ENCODE data around the gene WBP2. TPM values are rescaled to one million over a fixed set of nuclear protein-coding genes. Genes with fewer than 3 reads are reported as not detected.

The WBP2 gene
- total RNA-seq, 2 donors from 2014 or later: 44.2 to 49.5 TPM

- peak; percentile 73 for ATAC-seq
Observed at GRCh38 chr17:75827308-75828075, 27.6 kb downstream of the WBP2 start.

DNA sequence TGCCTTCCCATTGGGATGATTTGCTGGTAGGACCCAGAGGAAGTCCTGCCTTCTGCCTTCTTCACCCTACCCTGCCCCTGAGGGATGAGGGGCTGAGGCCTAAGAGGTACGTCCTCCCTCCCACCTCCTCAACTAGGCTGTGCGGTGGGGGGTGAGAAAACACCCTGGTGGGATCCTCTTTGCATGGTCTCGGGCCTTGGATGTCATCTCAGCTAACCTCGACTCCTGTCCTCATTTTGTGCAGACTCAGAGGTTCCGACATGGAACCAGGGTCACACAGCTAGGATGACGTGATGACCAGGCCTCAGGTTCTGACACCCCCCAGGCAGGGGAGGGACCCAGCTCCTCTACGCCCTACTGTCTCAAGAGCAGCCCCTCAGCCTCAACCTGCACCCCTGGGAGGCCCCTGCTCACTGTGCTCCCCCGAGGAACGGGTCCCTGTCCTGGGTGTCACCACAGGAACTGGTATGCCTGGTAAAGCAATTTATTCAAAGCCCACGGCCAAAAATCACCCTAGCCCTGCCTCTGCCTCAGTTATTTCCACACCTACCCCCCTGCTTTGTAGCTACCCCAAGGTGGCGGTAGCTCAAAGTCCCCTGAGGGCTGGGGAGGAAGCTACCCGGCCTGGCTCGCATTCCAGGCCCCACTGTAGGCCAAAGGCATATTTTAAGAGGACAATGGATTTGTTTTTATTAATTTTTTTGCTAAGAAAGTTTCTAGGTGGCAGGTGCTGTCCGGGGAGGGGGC, 28.4 kb downstream of the WBP2 start:
- H3K27me3 ChIP-seq: no peaks in the 10 kb centered on the region
- no peak for ATAC-seq
- DNase-seq: no peak
- WGBS, 2 donors: 61 to 70% methylated on average over 11 to 13 of the region's 14 CpGs
- no peaks in the 10 kb centered on the region for H3K9me3 ChIP-seq
- no peak overlapping the region for H3K4me3 ChIP-seq
- H3K4me1 ChIP-seq: peaks cover 36% of the 10 kb centered on the region
- TF ChIP-seq CTCF (IDR thresholded peaks at IDR 0.05) (no peak), POLR2A (IDR thresholded peaks at IDR 0.05) (no peak)
- intact Hi-C loops (cut with DNase I): no loop called here
- peak overlapping the region in 3 of 4 donors; percentile 44 to 72 (median 58) for H3K27ac ChIP-seq
- H3K36me3 ChIP-seq (replicated peaks in 1 of 2; ENCODE audit: insufficient read depth in 1 of 2, low read depth in 2 of 2): no peaks in the 10 kb centered on the region

More at GRCh38 chr17:75827308-75828075, 27.6 kb downstream of the WBP2 start:
- H3K4me1 ChIP-seq: peaks cover 28% of the 10 kb centered on the region
- WGBS, 2 donors: 24 to 80% methylated on average over 2 to 21 of the region's 21 CpGs
- H3K27ac ChIP-seq: peak overlapping the region in 3 of 4 donors; percentile 44 to 72 (median 58)
- H3K36me3 ChIP-seq (replicated peaks in 1 of 2; ENCODE audit: insufficient read depth in 1 of 2, low read depth in 2 of 2): no peaks in the 10 kb centered on the region
- no peak overlapping the region for H3K4me3 ChIP-seq
- DNase-seq: peak; percentile 65 to 72 (median 67)
- TF ChIP-seq CTCF (IDR thresholded peaks at IDR 0.05): peak; percentile 52 to 73 (median 62)
- TF ChIP-seq POLR2A (IDR thresholded peaks at IDR 0.05): no peak
- no peaks in the 10 kb centered on the region for H3K9me3 ChIP-seq
- intact Hi-C loops (cut with DNase I): no loop called here
- H3K27me3 ChIP-seq: no peaks in the 10 kb centered on the region

- ATAC-seq: no peak
- intact Hi-C loops (cut with DNase I): no loop called here
- TF ChIP-seq CTCF (IDR thresholded peaks at IDR 0.05) (no peak), POLR2A (IDR thresholded peaks at IDR 0.05) (no peak)
Observed at GRCh38 chr17:75825748-75826370, 29.3 kb downstream of the WBP2 start.

DNA sequence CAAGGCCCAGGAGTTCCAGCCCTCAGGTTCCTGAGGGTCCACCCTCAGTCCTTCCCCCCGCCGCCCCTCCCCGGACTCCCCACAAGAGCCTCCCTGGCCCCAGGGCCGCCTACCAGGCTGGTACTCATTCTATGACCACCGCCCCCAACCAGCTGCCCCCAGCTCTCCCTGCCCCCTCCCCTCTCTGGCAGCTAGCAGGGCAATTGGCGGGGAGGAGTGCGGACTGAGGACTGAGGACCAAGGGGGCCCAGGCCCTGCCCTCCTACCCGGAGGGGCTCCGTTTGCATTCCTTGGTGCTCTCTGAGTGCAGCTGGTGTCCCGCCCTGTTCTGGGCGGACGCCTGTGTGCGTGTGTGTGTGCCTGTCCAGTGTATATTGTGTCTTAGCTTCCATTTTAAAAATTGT, 30.0 kb downstream of the WBP2 start:
- TF ChIP-seq CTCF (IDR thresholded peaks at IDR 0.05): no peak
- no peak for TF ChIP-seq POLR2A (IDR thresholded peaks at IDR 0.05)
- Histone ChIP-seq H3K27ac (no peak overlapping the region), H3K27me3 (no peaks in the 10 kb centered on the region), H3K36me3 (replicated peaks in 1 of 2; ENCODE audit: insufficient read depth in 1 of 2, low read depth in 2 of 2) (peaks cover 5 to 6% of the 10 kb centered on the region in 2 donors), H3K4me1 (peaks cover 38% of the 10 kb centered on the region), H3K9me3 (no peaks in the 10 kb centered on the region), H3K4me3 (no peak overlapping the region)
- DNase-seq (no peak), ATAC-seq (no peak)
- intact Hi-C loops (cut with DNase I): no loop called here
- WGBS, 2 donors: 86 to 91% methylated on average over 8 to 13 of the region's 13 CpGs

More at GRCh38 chr17:75825748-75826370, 29.3 kb downstream of the WBP2 start:
- no peak overlapping the region for H3K4me3 ChIP-seq
- DNase-seq: no peak
- no peaks in the 10 kb centered on the region for H3K36me3 ChIP-seq (replicated peaks in 1 of 2; ENCODE audit: insufficient read depth in 1 of 2, low read depth in 2 of 2)
- 83 to 93% methylated on average over 11 of the region's 12 CpGs for WGBS, 2 donors
- H3K4me1 ChIP-seq: peaks cover 38% of the 10 kb centered on the region
- H3K27me3 ChIP-seq: no peaks in the 10 kb centered on the region
- no peak overlapping the region for H3K27ac ChIP-seq
- H3K9me3 ChIP-seq: no peaks in the 10 kb centered on the region

Measured in body of pancreas (tissue), 4 donors.